ENCODE data around the gene GLI3. TPM values are rescaled to one million over a fixed set of nuclear protein-coding genes. Genes with fewer than 3 reads are reported as not detected.

Gene GLI3
- total RNA-seq, 4 donors from 2014 or later, result 16.5 to 105 (median 22.6) TPM

DNA sequence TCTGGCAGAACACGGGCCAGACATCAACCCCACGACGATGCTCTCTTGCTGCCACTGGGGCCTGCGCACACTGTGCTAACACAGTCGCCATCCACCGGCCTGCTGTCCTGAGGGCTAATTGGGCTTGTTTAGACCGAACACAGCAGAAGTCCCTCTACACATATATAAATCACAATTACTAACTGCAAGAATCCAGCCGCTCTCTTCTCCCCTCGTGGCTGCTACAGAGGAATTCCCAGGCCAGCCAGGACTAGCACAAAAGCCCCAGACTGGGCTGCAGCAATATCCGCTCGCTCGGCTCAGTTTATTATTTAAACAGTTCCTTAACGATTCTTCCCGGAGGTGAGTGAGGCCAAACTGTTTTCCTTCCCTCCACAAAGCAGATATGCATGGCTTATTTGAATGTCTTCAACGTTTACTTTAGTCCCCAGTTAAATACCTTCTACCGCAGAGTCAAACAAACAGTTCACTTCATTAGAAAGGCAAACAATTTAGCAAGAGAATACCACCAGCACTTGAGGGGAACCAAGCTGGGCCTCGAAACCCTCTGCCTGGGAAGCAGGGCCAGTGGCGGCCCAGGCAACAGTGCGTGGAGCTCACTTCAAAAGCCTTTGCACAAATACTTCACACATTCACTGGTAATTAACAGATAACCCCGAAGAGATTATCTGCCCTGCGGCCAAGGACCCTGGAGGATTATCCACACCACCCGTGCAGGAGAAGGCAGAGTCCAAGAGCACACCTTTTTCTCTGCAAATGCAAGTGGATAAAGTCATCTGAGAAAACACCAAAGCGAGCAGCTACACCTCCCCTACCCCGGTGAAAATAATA is 145.3 kb downstream of the GLI3 start:
- no peaks in the 10 kb centered on the region for H3K4me1 ChIP-seq
- H3K9me3 ChIP-seq, result no peaks in the 10 kb centered on the region
- no peak for DNase-seq
- H3K27ac ChIP-seq, result no peak overlapping the region
- TF ChIP-seq POLR2A (IDR thresholded peaks at IDR 0.05), result no peak
- TF ChIP-seq, protein P1, sequence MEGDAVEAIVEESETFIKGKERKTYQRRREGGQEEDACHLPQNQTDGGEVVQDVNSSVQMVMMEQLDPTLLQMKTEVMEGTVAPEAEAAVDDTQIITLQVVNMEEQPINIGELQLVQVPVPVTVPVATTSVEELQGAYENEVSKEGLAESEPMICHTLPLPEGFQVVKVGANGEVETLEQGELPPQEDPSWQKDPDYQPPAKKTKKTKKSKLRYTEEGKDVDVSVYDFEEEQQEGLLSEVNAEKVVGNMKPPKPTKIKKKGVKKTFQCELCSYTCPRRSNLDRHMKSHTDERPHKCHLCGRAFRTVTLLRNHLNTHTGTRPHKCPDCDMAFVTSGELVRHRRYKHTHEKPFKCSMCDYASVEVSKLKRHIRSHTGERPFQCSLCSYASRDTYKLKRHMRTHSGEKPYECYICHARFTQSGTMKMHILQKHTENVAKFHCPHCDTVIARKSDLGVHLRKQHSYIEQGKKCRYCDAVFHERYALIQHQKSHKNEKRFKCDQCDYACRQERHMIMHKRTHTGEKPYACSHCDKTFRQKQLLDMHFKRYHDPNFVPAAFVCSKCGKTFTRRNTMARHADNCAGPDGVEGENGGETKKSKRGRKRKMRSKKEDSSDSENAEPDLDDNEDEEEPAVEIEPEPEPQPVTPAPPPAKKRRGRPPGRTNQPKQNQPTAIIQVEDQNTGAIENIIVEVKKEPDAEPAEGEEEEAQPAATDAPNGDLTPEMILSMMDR (IDR thresholded peaks at IDR 0.05), result no peak
- no peaks in the 10 kb centered on the region for H3K27me3 ChIP-seq
- no peaks in the 10 kb centered on the region for H3K36me3 ChIP-seq
- intact Hi-C loops (cut with DNase I; ENCODE audit: low total_unique reads), result no loop called here
- H3K4me3 ChIP-seq, result no peak overlapping the region

GRCh38 chr7:42090806-42091205 is 146.2 kb downstream of the GLI3 start:
- Histone ChIP-seq H3K36me3 (no peaks in the 10 kb centered on the region), H3K27me3 (no peaks in the 10 kb centered on the region), H3K27ac (no peak overlapping the region), H3K4me3 (no peak overlapping the region), H3K4me1 (peaks cover 0 to 3% of the 10 kb centered on the region in 2 donors), H3K9me3 (no peaks in the 10 kb centered on the region)
- no peak for DNase-seq
- intact Hi-C loops (cut with DNase I; ENCODE audit: low total_unique reads), result no loop called here
- TF ChIP-seq POLR2A (IDR thresholded peaks at IDR 0.05), result no peak
- TF ChIP-seq, protein P1 (IDR thresholded peaks at IDR 0.05), result no peak

DNA sequence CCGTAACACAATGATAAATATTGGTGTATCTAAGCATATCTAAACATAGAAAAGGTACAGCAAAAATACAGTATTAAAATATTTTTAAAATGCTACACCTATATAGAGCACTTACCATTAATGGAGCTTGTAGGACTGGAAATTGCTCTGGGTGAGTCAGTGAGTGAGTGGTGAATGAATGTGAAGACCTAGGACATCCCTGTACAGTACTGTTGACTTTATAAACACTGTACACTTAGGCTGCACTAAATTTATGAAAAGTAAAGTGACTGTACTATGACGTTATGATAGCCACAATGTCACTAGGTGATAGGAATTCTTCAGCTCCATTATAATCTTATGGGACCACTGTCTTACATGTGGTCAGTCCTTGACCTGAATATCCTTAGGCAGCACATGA is 147.0 kb downstream of the GLI3 start:
- TF ChIP-seq POLR2A (IDR thresholded peaks at IDR 0.05), result no peak
- TF ChIP-seq, protein P1 (IDR thresholded peaks at IDR 0.05), result no peak
- H3K27ac ChIP-seq, result no peak overlapping the region
- H3K9me3 ChIP-seq, result no peaks in the 10 kb centered on the region
- no peak for DNase-seq
- H3K4me3 ChIP-seq, result no peak overlapping the region
- H3K4me1 ChIP-seq, result peaks cover 0 to 7% of the 10 kb centered on the region in 2 donors
- H3K36me3 ChIP-seq, result no peaks in the 10 kb centered on the region
- intact Hi-C loops (cut with DNase I; ENCODE audit: low total_unique reads), result no loop called here
- H3K27me3 ChIP-seq, result no peaks in the 10 kb centered on the region

DNA sequence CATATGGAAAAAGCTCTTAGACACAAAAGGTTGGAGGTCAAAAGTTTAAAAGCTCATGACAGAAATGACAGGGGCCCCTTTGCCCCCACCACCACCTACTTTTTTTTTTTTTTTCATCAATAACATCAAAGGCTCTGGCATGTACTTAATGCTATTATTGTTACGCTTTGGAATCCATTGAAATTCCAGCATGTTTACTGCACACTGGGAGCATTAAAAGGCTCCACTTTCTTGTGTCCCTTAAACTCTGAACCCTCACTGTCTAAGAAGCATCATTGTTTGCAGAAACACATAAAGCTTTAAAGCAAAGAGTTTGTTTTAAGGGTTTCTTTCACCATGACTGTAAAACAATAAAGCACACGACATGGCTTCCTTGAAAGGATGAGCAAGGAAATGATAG is 149.4 kb downstream of the GLI3 start:
- Histone ChIP-seq H3K36me3 (no peaks in the 10 kb centered on the region), H3K9me3 (no peaks in the 10 kb centered on the region), H3K27me3 (no peaks in the 10 kb centered on the region), H3K4me3 (no peak overlapping the region), H3K4me1 (peaks cover 0 to 7% of the 10 kb centered on the region in 2 donors), H3K27ac (no peak overlapping the region)
- no peak for DNase-seq
- intact Hi-C loops (cut with DNase I; ENCODE audit: low total_unique reads), result no loop called here
- TF ChIP-seq, protein P1 (IDR thresholded peaks at IDR 0.05), result no peak
- no peak for TF ChIP-seq POLR2A (IDR thresholded peaks at IDR 0.05)

GRCh38 chr7:42085531-42085930 is 151.5 kb downstream of the GLI3 start:
- no peaks in the 10 kb centered on the region for H3K9me3 ChIP-seq

More at GRCh38 chr7:42085531-42085930, 151.5 kb downstream of the GLI3 start:
- Histone ChIP-seq H3K4me1 (peaks cover 0 to 7% of the 10 kb centered on the region in 2 donors), H3K4me3 (no peak overlapping the region), H3K27me3 (no peaks in the 10 kb centered on the region), H3K27ac (no peak overlapping the region), H3K36me3 (no peaks in the 10 kb centered on the region)
- no peak for TF ChIP-seq POLR2A (IDR thresholded peaks at IDR 0.05)
- TF ChIP-seq, protein P1 (IDR thresholded peaks at IDR 0.05), result no peak
- intact Hi-C loops (cut with DNase I; ENCODE audit: low total_unique reads), result no loop called here
- DNase-seq, result no peak
